Esophagus squamous epithelium (tissue), 5 donors: Measurements from ENCODE around the gene GNAL. TPM values are rescaled to one million over a fixed set of nuclear protein-coding genes. Genes with fewer than 3 reads are reported as not detected.

Source experiments
- DNase-seq: peaks from one replicate; lab custom pipeline; 2025; lab: John Stamatoyannopoulos, UW
- H3K27ac ChIP-seq, 4 donors: fragments of 200-600 bp; sonication (generic); one replicate each; pipeline ENCODE4 v1.5.1; 2016 to 2019; ENCODE audit warnings: mild to moderate bottlenecking in 1 of 4
- H3K27me3 ChIP-seq, 4 donors: fragments of 200-600 bp; sonication (generic); 1 replicate in 3 of 4; 2 replicates in 1 of 4; pipeline versions ENCODE4 v1.5.1 to v1.6.0; 2017 to 2021; ENCODE audit warnings: antibody characterized with exemption in 1 of 4
- H3K36me3 ChIP-seq, 3 donors: fragments of 200-600 bp; sonication (generic); one replicate each; pipeline ENCODE4 v1.5.1; 2016 to 2019
- H3K4me1 ChIP-seq, 3 donors: fragments of 200-600 bp; sonication (generic); one replicate each; pipeline ENCODE4 v1.5.1; 2017 to 2019
- H3K4me3 ChIP-seq, 4 donors: fragments of 200-600 bp; sonication (generic); 1 replicate in 3 of 4; 2 replicates in 1 of 4; pipeline ENCODE4 v1.5.1; 2016 to 2019; ENCODE audit warnings: mild to moderate bottlenecking in 2 of 4, moderate library complexity in 1 of 4
- H3K9me3 ChIP-seq, 3 donors: fragments of 200-600 bp; sonication (generic); one replicate each; pipeline ENCODE4 v1.5.1; 2016 to 2019
- CTCF ChIP-seq, 6 experiments: fragments of 450-650 bp in 4 of 6; fragments of 200-600 bp in 2 of 6; sonication (generic) in 2 of 6; IDR thresholded peaks; one replicate each; pipeline ENCODE4 v1.5.1; 2016 to 2019; ENCODE audit warnings: antibody characterized with exemption in 6 of 6, mild to moderate bottlenecking in 4 of 6, moderate library complexity in 4 of 6
- POLR2A ChIP-seq, 4 donors: fragments of 450-650 bp; IDR thresholded peaks; one replicate each; pipeline ENCODE4 v1.6.1; 2017; ENCODE audit warnings: antibody characterized with exemption in 4 of 4, mild to moderate bottlenecking in 4 of 4, moderate library complexity in 3 of 4
- WGBS, 2 donors: methylation state at CpG; one replicate each; pipeline ENCODE4 v1.1.5; 2018; 5-methylcytosine and 5-hydroxymethylcytosine counted together
- intact Hi-C: fragments of 100-400 bp; cut with DNase I; formaldehyde crosslinking; loops from one replicate; pipeline ENCODE4 v1.15.0; 2022
- total RNA-seq, 4 donors: library from RNA; depleted of rRNA; stranded (reverse); fragments of >200 nt; gene quantifications; one replicate each; pipeline ENCODE4 v1.1.0, GENCODE V29; 2016
- donor health status: DM: yes; HTN: yes; CAD: no.

GNAL gene
- total RNA-seq, 4 donors from 2014 or later, result 2.4 to 23.4 (median 7.0) TPM

- Histone ChIP-seq H3K27ac (no peak overlapping the region), H3K4me3 (no peak overlapping the region), H3K9me3 (no peaks in the 10 kb centered on the region), H3K27me3 (no peaks in the 10 kb centered on the region), H3K4me1 (no peaks in the 10 kb centered on the region), H3K36me3 (peaks cover 0 to 91% (median 0%) of the 10 kb centered on the region in 3 donors)
- 0 to 93% methylated on average over 1 of the region's 1 CpG for WGBS, 2 donors
- TF ChIP-seq POLR2A (IDR thresholded peaks at IDR 0.05) (no peak), CTCF (IDR thresholded peaks at IDR 0.05) (no peak)
- intact Hi-C loops, result no loop called here
- no peak for DNase-seq
Observed at GRCh38 chr18:11897781-11898180, 208.7 kb downstream of the GNAL start.

- Histone ChIP-seq H3K4me1 (no peaks in the 10 kb centered on the region), H3K27me3 (no peaks in the 10 kb centered on the region), H3K4me3 (no peak overlapping the region), H3K36me3 (peaks cover 0 to 88% (median 0%) of the 10 kb centered on the region in 3 donors), H3K9me3 (no peaks in the 10 kb centered on the region), H3K27ac (no peak overlapping the region)
- WGBS, 2 donors, result 76 to 94% methylated on average over 3 of the region's 3 CpGs
- intact Hi-C loops, result no loop called here
- DNase-seq, result no peak
- TF ChIP-seq POLR2A (IDR thresholded peaks at IDR 0.05), result no peak
Observed at GRCh38 chr18:11899063-11899462, 210.0 kb downstream of the GNAL start.

DNA sequence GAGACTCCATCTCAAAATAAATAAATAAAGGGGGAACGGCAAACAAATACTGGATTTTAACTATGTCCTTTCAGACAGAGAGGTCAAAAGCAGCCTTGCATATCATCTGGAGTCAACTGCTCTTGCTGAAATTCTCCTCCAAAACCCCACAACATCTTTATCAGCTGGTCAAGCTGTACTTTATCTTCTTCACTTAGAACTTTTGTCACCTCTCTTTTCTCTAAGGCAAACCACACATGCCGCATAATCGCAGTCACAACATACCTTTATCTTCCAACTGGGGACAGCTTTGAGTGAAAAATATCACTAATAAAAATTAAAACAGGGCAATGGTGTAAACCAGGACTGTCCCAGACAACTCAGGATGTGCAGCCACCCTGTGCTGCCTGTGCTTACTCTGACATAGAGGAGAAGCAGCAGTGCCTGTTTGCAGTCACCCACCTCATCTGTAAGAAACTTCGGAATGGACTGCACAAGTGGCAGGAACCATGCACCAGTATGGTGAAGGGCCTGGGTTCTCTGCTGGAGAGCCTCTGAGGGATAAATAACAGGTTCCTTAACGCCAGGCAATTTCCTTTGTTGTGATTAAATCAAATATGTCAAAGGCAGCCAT lies 212.9 kb downstream of the GNAL start:
- Histone ChIP-seq H3K27ac (no peak overlapping the region), H3K36me3 (peaks cover 0 to 78% (median 0%) of the 10 kb centered on the region in 3 donors), H3K4me1 (peaks cover under 1 to 3% (median under 1%) of the 10 kb centered on the region in 3 donors), H3K4me3 (no peak overlapping the region), H3K9me3 (no peaks in the 10 kb centered on the region), H3K27me3 (no peaks in the 10 kb centered on the region)
- TF ChIP-seq POLR2A (IDR thresholded peaks at IDR 0.05), result no peak
- TF ChIP-seq CTCF (IDR thresholded peaks at IDR 0.05), result no peak
- 84% methylated on average over 5 of the region's 5 CpGs for WGBS, 2 donors
- intact Hi-C loops, result no loop called here
- no peak for DNase-seq

GRCh38 chr18:11902522-11903292 lies 213.6 kb downstream of the GNAL start:
- H3K27ac ChIP-seq, result no peak overlapping the region
- DNase-seq, result no peak
- intact Hi-C loops, result no loop called here

GRCh38 chr18:11905613-11906012 lies 216.5 kb downstream of the GNAL start:
- Histone ChIP-seq H3K4me3 (no peak overlapping the region), H3K9me3 (no peaks in the 10 kb centered on the region), H3K4me1 (peaks cover 9 to 25% (median 12%) of the 10 kb centered on the region in 3 donors), H3K27me3 (no peaks in the 10 kb centered on the region), H3K27ac (no peak overlapping the region), H3K36me3 (peaks cover 0 to 49% (median 0%) of the 10 kb centered on the region in 3 donors)
- intact Hi-C loops, result no loop called here
- no peak for TF ChIP-seq POLR2A (IDR thresholded peaks at IDR 0.05)
- no peak for TF ChIP-seq CTCF (IDR thresholded peaks at IDR 0.05)
- WGBS, 2 donors, result 75 to 89% methylated on average over 3 to 4 of the region's 4 CpGs
- no peak for DNase-seq

More at GRCh38 chr18:11902522-11903292, 213.6 kb downstream of the GNAL start:
- no peaks in the 10 kb centered on the region for H3K27me3 ChIP-seq
- H3K9me3 ChIP-seq, result no peaks in the 10 kb centered on the region
- peaks cover 0 to 71% (median 0%) of the 10 kb centered on the region in 3 donors for H3K36me3 ChIP-seq
- TF ChIP-seq CTCF (IDR thresholded peaks at IDR 0.05) (no peak), POLR2A (IDR thresholded peaks at IDR 0.05) (no peak)
- H3K4me1 ChIP-seq, result peaks cover 8 to 11% (median 8%) of the 10 kb centered on the region in 3 donors
- 63 to 80% methylated on average over 1 to 5 of the region's 7 CpGs for WGBS, 2 donors
- H3K4me3 ChIP-seq, result no peak overlapping the region
